OCI-LY3 (cell line): ENCODE measurements around the gene ZNF366.

Experiments
- H2AFZ ChIP-seq: fragments of 200-600, 300-600 bp; shearing (Covaris generic); 2 replicates; pipeline ENCODE4 v1.6.0; 2014; ENCODE audit warnings: antibody characterized with exemption, low read depth, low read length
- H3K27ac ChIP-seq: fragments of 200-600, 300-600 bp; sonication (generic); 2 replicates; pipeline ENCODE4 v1.5.1; 2014; ENCODE audit warnings: mild to moderate bottlenecking, low read length, moderate library complexity, mixed read lengths
- H3K27me3 ChIP-seq: fragments of 200-600, 300-600 bp; sonication (generic); 2 replicates; pipeline ENCODE4 v1.6.1; 2014; ENCODE audit warnings: low read depth, low read length, mixed read lengths
- H3K36me3 ChIP-seq: fragments of 200-600, 300-600 bp; sonication (generic); replicated peaks from 2 replicates; pipeline ENCODE3; 2014; ENCODE audit warnings: low read depth, low read length, mixed read lengths
- H3K4me1 ChIP-seq: fragments of 300-600, 200-600 bp; sonication (generic); 2 replicates; pipeline ENCODE4 v1.6.1; 2014; ENCODE audit warnings: low read length, mixed read lengths
- H3K4me2 ChIP-seq: fragments of 200-600, 300-600 bp; sonication (generic); 2 replicates; pipeline ENCODE4 v1.6.1; 2014; ENCODE audit warnings: low read length, mixed read lengths
- H3K4me3 ChIP-seq: fragments of 300-600, 200-600 bp; sonication (generic); 2 replicates; pipeline ENCODE4 v1.5.1; 2014; ENCODE audit warnings: antibody characterized with exemption, mild to moderate bottlenecking, low read length, moderate library complexity
- H3K79me2 ChIP-seq: fragments of 300-600, 200-600 bp; shearing (Covaris generic); 2 replicates; pipeline ENCODE4 v1.6.1; 2014; ENCODE audit warnings: mild to moderate bottlenecking, low read length, mixed read lengths
- H3K9ac ChIP-seq: fragments of 300-600, 200-600 bp; shearing (Covaris generic); 2 replicates; pipeline ENCODE4 v1.6.0; 2014; ENCODE audit warnings: mild to moderate bottlenecking, low read length, moderate library complexity
- H3K9me3 ChIP-seq: fragments of 200-600, 300-600 bp; shearing (Covaris generic); 2 replicates; pipeline ENCODE4 v1.6.1; 2014; ENCODE audit warnings: low read length, mixed read lengths; ENCODE audit not compliant: insufficient read depth
- H4K20me1 ChIP-seq: fragments of 200-600, 300-600 bp; sonication (generic); 2 replicates; pipeline ENCODE4 v1.6.1; 2016; ENCODE audit warnings: low read length, mixed read lengths; ENCODE audit not compliant: insufficient read depth
- EZH2phosphoT487 ChIP-seq: fragments of 200-600 bp; shearing (Covaris generic); IDR thresholded peaks from 2 replicates; pipeline ENCODE4 v1.6.1; 2018; ENCODE audit warnings: antibody characterized with exemption, mixed run types, low read depth
- TF ChIP-seq, protein P1 (sequence below): fragments of 200-600, 300-600 bp; sonication (generic); IDR thresholded peaks from 2 replicates; pipeline ENCODE4 v1.5.1; 2014; ENCODE audit warnings: antibody characterized with exemption, low read length, low read depth

ZNF366 gene

DNA sequence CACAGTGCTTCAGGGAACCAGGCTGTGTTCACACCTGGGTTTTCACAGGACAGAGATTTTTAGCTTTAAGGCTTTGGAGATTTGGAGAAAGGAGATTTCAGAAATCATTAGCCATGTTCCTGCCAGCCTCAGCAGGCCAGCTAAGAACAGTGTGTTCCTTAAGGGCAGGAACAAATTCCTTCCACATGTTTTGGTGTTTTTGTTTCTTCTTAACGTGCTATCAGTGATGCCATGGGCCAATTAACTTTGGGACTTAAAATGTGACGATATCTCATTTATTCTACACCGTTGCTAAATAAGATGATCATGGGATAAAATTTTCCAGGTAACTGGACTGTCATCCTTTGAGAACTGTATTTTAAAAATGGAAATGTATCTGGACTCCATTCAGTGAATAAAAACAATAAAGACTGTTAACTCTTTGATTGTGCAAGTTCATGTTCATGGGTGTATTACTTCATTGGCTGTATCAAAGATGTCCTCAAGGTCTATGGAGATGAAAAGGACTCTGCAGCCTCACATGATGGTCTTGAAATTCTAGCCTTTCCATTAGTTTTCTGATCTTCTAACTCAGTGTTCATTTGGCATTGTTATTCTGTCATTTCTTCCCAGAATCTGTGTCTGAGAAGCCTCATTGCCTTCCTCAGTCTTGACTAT lies 72.3 kb downstream of the ZNF366 start:
- Histone ChIP-seq H3K9ac (no peak overlapping the region), H4K20me1 (no peaks in the 10 kb centered on the region), H3K4me3 (no peak overlapping the region), H3K27me3 (peaks cover 12% of the 10 kb centered on the region; the same call in 1 of the 2 replicates), H3K4me1 (peaks cover 24% of the 10 kb centered on the region), H3K79me2 (no peaks in the 10 kb centered on the region), H3K27ac (no peak overlapping the region), H3K4me2 (no peak overlapping the region), H3K36me3 (no peaks in the 10 kb centered on the region), H2AFZ (no peak overlapping the region), H3K9me3 (no peaks in the 10 kb centered on the region)
- TF ChIP-seq, protein P1, sequence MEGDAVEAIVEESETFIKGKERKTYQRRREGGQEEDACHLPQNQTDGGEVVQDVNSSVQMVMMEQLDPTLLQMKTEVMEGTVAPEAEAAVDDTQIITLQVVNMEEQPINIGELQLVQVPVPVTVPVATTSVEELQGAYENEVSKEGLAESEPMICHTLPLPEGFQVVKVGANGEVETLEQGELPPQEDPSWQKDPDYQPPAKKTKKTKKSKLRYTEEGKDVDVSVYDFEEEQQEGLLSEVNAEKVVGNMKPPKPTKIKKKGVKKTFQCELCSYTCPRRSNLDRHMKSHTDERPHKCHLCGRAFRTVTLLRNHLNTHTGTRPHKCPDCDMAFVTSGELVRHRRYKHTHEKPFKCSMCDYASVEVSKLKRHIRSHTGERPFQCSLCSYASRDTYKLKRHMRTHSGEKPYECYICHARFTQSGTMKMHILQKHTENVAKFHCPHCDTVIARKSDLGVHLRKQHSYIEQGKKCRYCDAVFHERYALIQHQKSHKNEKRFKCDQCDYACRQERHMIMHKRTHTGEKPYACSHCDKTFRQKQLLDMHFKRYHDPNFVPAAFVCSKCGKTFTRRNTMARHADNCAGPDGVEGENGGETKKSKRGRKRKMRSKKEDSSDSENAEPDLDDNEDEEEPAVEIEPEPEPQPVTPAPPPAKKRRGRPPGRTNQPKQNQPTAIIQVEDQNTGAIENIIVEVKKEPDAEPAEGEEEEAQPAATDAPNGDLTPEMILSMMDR: no peak

GRCh38 chr5:72434056-72434780 lies 73.0 kb downstream of the ZNF366 start:
- Histone ChIP-seq H3K4me3 (no peak overlapping the region), H3K4me1 (peaks cover 17% of the 10 kb centered on the region), H3K27me3 (peaks cover 12% of the 10 kb centered on the region; the same call in 1 of the 2 replicates), H3K4me2 (no peak overlapping the region), H3K9ac (no peak overlapping the region), H2AFZ (no peak overlapping the region), H4K20me1 (no peaks in the 10 kb centered on the region), H3K36me3 (no peaks in the 10 kb centered on the region), H3K9me3 (no peaks in the 10 kb centered on the region), H3K27ac (no peak overlapping the region), H3K79me2 (no peaks in the 10 kb centered on the region)
- no peak for TF ChIP-seq EZH2phosphoT487
- TF ChIP-seq, protein P1: no peak

DNA sequence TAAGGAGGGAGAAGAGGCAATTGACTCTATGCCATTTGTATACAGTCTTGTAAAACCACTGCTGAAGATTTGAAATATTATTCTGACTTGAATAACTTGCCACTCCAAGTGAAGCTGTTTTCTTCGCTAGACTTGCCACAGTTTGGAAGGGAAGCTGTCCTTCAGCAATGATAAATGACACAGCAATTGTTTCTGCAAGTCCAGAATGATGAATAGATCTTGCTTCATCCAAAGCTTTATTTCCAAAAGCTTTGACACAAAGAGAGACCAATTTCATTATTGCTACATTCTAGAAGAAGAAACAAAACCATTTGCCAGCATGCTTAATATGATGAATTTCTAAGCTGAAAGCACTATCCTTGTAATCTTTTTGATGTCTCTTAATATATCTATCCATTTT lies 73.7 kb downstream of the ZNF366 start:
- Histone ChIP-seq H3K9ac (no peak overlapping the region), H3K4me1 (peaks cover 12% of the 10 kb centered on the region), H2AFZ (no peak overlapping the region), H3K4me3 (no peak overlapping the region), H3K36me3 (no peaks in the 10 kb centered on the region), H3K27me3 (peaks cover 12% of the 10 kb centered on the region; the same call in 1 of the 2 replicates), H3K9me3 (no peaks in the 10 kb centered on the region), H3K4me2 (no peak overlapping the region), H3K79me2 (no peaks in the 10 kb centered on the region), H3K27ac (no peak overlapping the region), H4K20me1 (no peaks in the 10 kb centered on the region)
- TF ChIP-seq, protein P1: no peak
- TF ChIP-seq EZH2phosphoT487: no peak

GRCh38 chr5:72428669-72429068 lies 78.5 kb downstream of the ZNF366 start:
- peaks cover 8% of the 10 kb centered on the region for H3K4me1 ChIP-seq
- no peak overlapping the region for H3K4me3 ChIP-seq
- no peak overlapping the region for H3K27ac ChIP-seq
- no peak overlapping the region for H3K9ac ChIP-seq
- H3K4me2 ChIP-seq: no peak overlapping the region
- no peak overlapping the region for H2AFZ ChIP-seq
- no peaks in the 10 kb centered on the region for H4K20me1 ChIP-seq
- 0 out of 2 replicates have a peak, but pooled peaks cover 9% of the 10 kb centered on the region for H3K27me3 ChIP-seq
- H3K36me3 ChIP-seq: no peaks in the 10 kb centered on the region
- no peaks in the 10 kb centered on the region for H3K79me2 ChIP-seq
- H3K9me3 ChIP-seq: no peaks in the 10 kb centered on the region
- TF ChIP-seq EZH2phosphoT487: no peak
- TF ChIP-seq, protein P1: no peak
